Measurements from ENCODE around the gene MPDZ. TPM values are rescaled to one million over a fixed set of nuclear protein-coding genes. Genes with fewer than 3 reads are reported as not detected.

MPDZ gene
- total RNA-seq, 1 experiment from 2014 or later, result 15.3 TPM

DNA sequence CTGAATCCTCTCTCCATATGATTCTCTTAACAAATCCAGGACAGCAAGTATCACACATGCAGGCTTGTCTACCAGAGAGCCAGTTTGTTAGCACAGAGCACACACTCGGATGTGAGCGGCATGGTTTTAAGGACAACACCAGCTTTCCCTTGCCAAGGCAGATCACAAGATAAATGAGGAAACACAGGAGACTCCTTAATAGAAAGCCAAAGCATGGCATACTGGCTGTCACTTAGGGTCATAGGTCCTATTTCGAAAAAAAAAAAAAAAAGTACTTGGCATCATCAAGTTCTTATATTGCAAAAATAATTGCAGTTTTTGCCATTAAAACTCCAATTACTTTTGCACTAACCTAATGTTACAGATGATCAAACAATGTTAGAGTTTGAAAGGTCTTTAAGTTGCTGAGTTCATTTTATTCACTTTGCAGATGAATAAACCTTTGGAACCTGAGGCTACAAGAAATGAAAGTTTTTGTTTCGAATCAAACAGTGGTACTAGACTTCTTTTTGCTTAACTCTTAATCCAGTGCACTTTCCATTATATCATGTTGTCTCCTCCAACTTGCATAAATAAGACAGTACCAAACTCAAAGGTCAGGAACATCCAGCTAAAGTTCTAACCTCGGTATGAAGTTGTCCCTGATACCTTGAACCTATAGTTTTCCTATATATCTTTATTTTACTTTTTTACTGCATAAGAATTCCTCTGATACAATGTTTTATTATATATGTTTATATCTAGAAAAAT lies 138.5 kb downstream of the MPDZ start:
- no TSS peak for BruUV-seq (replicated peaks)
- no peak overlapping the region for H3K4me2 ChIP-seq
- H4K20me1 ChIP-seq (ENCODE audit: insufficient read depth), result no peaks in the 10 kb centered on the region
- H3K36me3 ChIP-seq (ENCODE audit: low read depth), result no peaks in the 10 kb centered on the region
- no peaks in the 10 kb centered on the region for H3K79me2 ChIP-seq (ENCODE audit: low read depth)
- H3F3A ChIP-seq (ENCODE audit: insufficient read depth, low read depth), result 0 out of 2 replicates have a peak, but pooled peaks cover 8% of the 10 kb centered on the region
- TF ChIP-seq EZH2 (IDR thresholded peaks at IDR 0.05; ENCODE audit: low read depth), result no peak
- TF ChIP-seq, protein P1, sequence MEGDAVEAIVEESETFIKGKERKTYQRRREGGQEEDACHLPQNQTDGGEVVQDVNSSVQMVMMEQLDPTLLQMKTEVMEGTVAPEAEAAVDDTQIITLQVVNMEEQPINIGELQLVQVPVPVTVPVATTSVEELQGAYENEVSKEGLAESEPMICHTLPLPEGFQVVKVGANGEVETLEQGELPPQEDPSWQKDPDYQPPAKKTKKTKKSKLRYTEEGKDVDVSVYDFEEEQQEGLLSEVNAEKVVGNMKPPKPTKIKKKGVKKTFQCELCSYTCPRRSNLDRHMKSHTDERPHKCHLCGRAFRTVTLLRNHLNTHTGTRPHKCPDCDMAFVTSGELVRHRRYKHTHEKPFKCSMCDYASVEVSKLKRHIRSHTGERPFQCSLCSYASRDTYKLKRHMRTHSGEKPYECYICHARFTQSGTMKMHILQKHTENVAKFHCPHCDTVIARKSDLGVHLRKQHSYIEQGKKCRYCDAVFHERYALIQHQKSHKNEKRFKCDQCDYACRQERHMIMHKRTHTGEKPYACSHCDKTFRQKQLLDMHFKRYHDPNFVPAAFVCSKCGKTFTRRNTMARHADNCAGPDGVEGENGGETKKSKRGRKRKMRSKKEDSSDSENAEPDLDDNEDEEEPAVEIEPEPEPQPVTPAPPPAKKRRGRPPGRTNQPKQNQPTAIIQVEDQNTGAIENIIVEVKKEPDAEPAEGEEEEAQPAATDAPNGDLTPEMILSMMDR (conservative IDR thresholded peaks at IDR 0.05), result no peak
- ChIA-PET POLR2A (ENCODE audit: unreplicated experiment) (no interaction called here), CTCF (no interaction called here)
- intact Hi-C loops (cut with micrococcal nuclease; ENCODE audit: unreplicated experiment), result no loop called here
- H3K9me3 ChIP-seq (ENCODE audit: insufficient read depth, low read depth), result no peaks in the 10 kb centered on the region
- no peak overlapping the region for H3K4me3 ChIP-seq
- H3K4me1 ChIP-seq (replicated peaks; ENCODE audit: insufficient read depth), result peaks cover 10% of the 10 kb centered on the region
- H3K27ac ChIP-seq, result no peak overlapping the region
- H2AFZ ChIP-seq, result no peak overlapping the region
- H3K9me2 ChIP-seq (ENCODE audit: insufficient read depth), result no peaks in the 10 kb centered on the region
- H3K27me3 ChIP-seq (ENCODE audit: insufficient read depth, low read depth), result no peaks in the 10 kb centered on the region
- no peak for DNase-seq

DNA sequence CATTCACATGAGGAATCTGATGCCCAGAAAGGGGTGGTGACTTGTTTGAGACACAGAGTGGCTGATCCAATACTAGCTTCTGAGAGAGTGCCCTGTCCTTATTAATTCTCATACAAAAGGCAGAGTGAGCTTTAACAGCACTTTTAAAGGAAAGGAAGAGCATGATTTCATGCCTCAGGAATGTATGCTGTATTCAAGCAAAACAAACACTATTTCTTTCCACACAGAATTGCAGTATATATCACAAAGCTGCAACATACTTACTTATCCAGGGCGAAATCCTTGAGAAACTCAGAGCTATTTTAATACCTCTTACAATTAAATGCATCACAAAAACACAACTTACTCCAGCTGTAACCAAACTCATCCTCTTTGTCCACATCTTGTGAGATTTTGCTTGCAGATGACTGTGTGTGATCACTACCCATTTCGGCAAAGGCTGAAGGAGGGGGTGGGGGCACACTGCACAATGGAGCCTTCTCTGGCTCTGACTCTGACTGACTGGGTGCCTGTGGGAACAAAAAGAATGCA lies 139.8 kb downstream of the MPDZ start:
- ChIA-PET POLR2A (ENCODE audit: unreplicated experiment) (interaction anchor here (0.6 kb wide), 2 partner anchors 1081 to 1242 kb away, joined by 3 read pairs; no protein-coding TSS in a partner anchor), CTCF (no interaction called here)
- intact Hi-C loops (cut with micrococcal nuclease; ENCODE audit: unreplicated experiment), result no loop called here
- peaks cover 10% of the 10 kb centered on the region for H3K4me1 ChIP-seq (replicated peaks; ENCODE audit: insufficient read depth)
- no peaks in the 10 kb centered on the region for H3K79me2 ChIP-seq (ENCODE audit: low read depth)
- H3K9me3 ChIP-seq (ENCODE audit: insufficient read depth, low read depth), result no peaks in the 10 kb centered on the region
- H3K27me3 ChIP-seq (ENCODE audit: insufficient read depth, low read depth), result no peaks in the 10 kb centered on the region
- peak overlapping the region; percentile 53 for H3K4me2 ChIP-seq
- peak overlapping the region; percentile 55 for H3K27ac ChIP-seq
- H2AFZ ChIP-seq, result no peak overlapping the region
- no TSS peak for BruUV-seq (replicated peaks)
- H3K9me2 ChIP-seq (ENCODE audit: insufficient read depth), result no peaks in the 10 kb centered on the region
- H3F3A ChIP-seq (ENCODE audit: insufficient read depth, low read depth), result 0 out of 2 replicates have a peak, but pooled peaks cover 8% of the 10 kb centered on the region
- H3K4me3 ChIP-seq, result no peak overlapping the region
- peak; percentile 28 to 66 for DNase-seq
- H3K36me3 ChIP-seq (ENCODE audit: low read depth), result no peaks in the 10 kb centered on the region
- TF ChIP-seq, protein P1 (conservative IDR thresholded peaks at IDR 0.05), result no peak
- TF ChIP-seq EZH2 (IDR thresholded peaks at IDR 0.05; ENCODE audit: low read depth), result no peak
- no peaks in the 10 kb centered on the region for H4K20me1 ChIP-seq (ENCODE audit: insufficient read depth)

DNA sequence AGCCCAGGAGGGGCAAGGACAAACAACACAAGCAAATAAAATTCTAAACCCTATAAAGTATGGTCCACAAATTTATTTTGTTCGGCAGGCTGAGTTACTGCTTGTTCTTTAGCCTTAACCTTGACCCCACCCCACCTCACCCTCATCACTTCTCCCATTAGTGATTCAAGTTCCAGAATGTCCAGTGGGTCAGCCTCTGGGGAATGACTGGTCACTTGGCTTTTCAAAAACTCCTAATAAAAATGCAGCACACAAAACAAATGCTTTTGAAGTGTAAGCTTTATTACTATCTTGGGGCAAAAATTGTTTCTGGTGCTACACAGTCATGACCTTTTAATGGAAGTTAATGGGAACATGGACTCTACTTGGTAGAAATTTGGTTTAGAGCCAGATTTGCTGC lies 142.1 kb downstream of the MPDZ start:
- intact Hi-C loops (cut with micrococcal nuclease; ENCODE audit: unreplicated experiment), result no loop called here
- POLR2A ChIA-PET (ENCODE audit: unreplicated experiment), result no interaction called here

More for the DNA sequence above, 142.1 kb downstream of the MPDZ start:
- peaks cover 10% of the 10 kb centered on the region for H3K4me1 ChIP-seq (replicated peaks; ENCODE audit: insufficient read depth)
- H3K9me2 ChIP-seq (ENCODE audit: insufficient read depth), result no peaks in the 10 kb centered on the region
- H3K36me3 ChIP-seq (ENCODE audit: low read depth), result no peaks in the 10 kb centered on the region
- CTCF ChIA-PET, result no interaction called here
- no TSS peak for BruUV-seq (replicated peaks)
- no peak overlapping the region for H3K27ac ChIP-seq
- DNase-seq, result no peak
- H4K20me1 ChIP-seq (ENCODE audit: insufficient read depth), result no peaks in the 10 kb centered on the region
- no peaks in the 10 kb centered on the region for H3K9me3 ChIP-seq (ENCODE audit: insufficient read depth, low read depth)
- 0 out of 2 replicates have a peak, but pooled peaks cover 8% of the 10 kb centered on the region for H3F3A ChIP-seq (ENCODE audit: insufficient read depth, low read depth)
- no peaks in the 10 kb centered on the region for H3K27me3 ChIP-seq (ENCODE audit: insufficient read depth, low read depth)
- no peak overlapping the region for H2AFZ ChIP-seq
- H3K4me3 ChIP-seq, result no peak overlapping the region
- H3K79me2 ChIP-seq (ENCODE audit: low read depth), result no peaks in the 10 kb centered on the region
- no peak overlapping the region for H3K4me2 ChIP-seq
- no peak for TF ChIP-seq EZH2 (IDR thresholded peaks at IDR 0.05; ENCODE audit: low read depth)
- TF ChIP-seq, protein P1 (conservative IDR thresholded peaks at IDR 0.05), result no peak
